K562 (cell line): Measurements from ENCODE around the gene ALX3. TPM values are rescaled to one million over a fixed set of nuclear protein-coding genes. Genes with fewer than 3 reads are reported as not detected.
"Not testable (repeated sequence)": the region's sequence is repeated elsewhere in the genome, so short reads cannot be mapped to it uniquely, and the experiment has no call there.

ENCODE experiments used
- ATAC-seq: fragments of 200-7000 bp; cut with Tn5 transposase; 3 replicates; pipeline ENCODE4 v1.9.1; 2020; ENCODE audit warnings: moderate library complexity
- BruUV-seq: library from RNA; stranded (reverse); fragments of 400-500 nt; replicated peaks from 2 replicates; lab custom pipeline; 2021; lab: Mats Ljungman, UMichigan
- CTCF ChIA-PET: fragments of 300-600 bp; formaldehyde crosslinking; extraction: SDS; loops from one replicate; lab custom pipeline; 2021; ENCODE audit warnings: low intra/inter-chr PET ratio; lab: Yijun Ruan, JAX
- POLR2A ChIA-PET: fragments of 300-600, 350-650 bp; sonication (Branson Sonifier 250); formaldehyde crosslinking; extraction: SDS; loops from one replicate; lab custom pipeline; 2021; ENCODE audit warnings: antibody characterized with exemption, inconsistent platforms; lab: Yijun Ruan, JAX
- DNase-seq, 4 experiments: peaks; one replicate each; pipeline versions ENCODE4 v3.0.0 to v3.0.0-alpha.2; 2011 to 2018; ENCODE audit warnings: low spot score in 3 of 4, mixed read lengths in 3 of 4; ENCODE audit errors: extremely low read depth in 1 of 4
- FAIRE-seq: peaks from 2 replicates; lab custom pipeline; 2011; peaks lifted over from hg19 to GRCh38; lab: Jason Lieb, UNC
- H2AFZ ChIP-seq: 2 replicates; pipeline ENCODE4 v1.6.0; 2011; ENCODE audit warnings: low read depth, low read length, control low read depth, inconsistent platforms
- H3K27ac ChIP-seq: fragments of 200-600 bp; 3 replicates; pipeline ENCODE4 v1.8.0; 2011; ENCODE audit warnings: low read depth, mild to moderate bottlenecking, control low read depth, inconsistent platforms, low read length, moderate library complexity, mixed read lengths; ENCODE audit errors: extremely low read depth
- H3K27me3 ChIP-seq, 2 experiments: fragments of 300-600 bp in 1 of 2; 2 replicates in 1 of 2; 3 replicates in 1 of 2; pipeline versions ENCODE4 v1.6.0 to v1.8.0; 2011; ENCODE audit warnings: inconsistent platforms in 2 of 2, low read length in 2 of 2, mild to moderate bottlenecking in 1 of 2, mixed read lengths in 1 of 2, moderate library complexity in 1 of 2; ENCODE audit not compliant: control insufficient read depth in 2 of 2, insufficient read depth in 2 of 2
- H3K36me3 ChIP-seq: fragments of 300-600 bp; 3 replicates; pipeline ENCODE4 v1.8.0; 2011; ENCODE audit warnings: mild to moderate bottlenecking, low read length, inconsistent platforms; ENCODE audit not compliant: control insufficient read depth, insufficient read depth
- H3K4me1 ChIP-seq, 2 experiments: fragments of 200-600 bp in 1 of 2; replicated peaks in 1 of 2; 2 replicates in 1 of 2; 3 replicates in 1 of 2; pipeline versions ENCODE4 v1.5.1 to v1.8.0; 2011; ENCODE audit warnings: inconsistent platforms in 2 of 2, low read length in 2 of 2, mild to moderate bottlenecking in 1 of 2, mixed read lengths in 1 of 2, moderate library complexity in 1 of 2; ENCODE audit not compliant: control insufficient read depth in 2 of 2, insufficient read depth in 2 of 2
- H3K4me2 ChIP-seq: 2 replicates; pipeline ENCODE4 v1.6.1; 2011; ENCODE audit warnings: low read length, control low read depth, inconsistent platforms, mixed read lengths; ENCODE audit not compliant: insufficient read depth
- H3K4me3 ChIP-seq: fragments of 200-600 bp; sonication (generic), shearing (Covaris generic); 2 replicates; pipeline ENCODE4 v1.5.1; 2016; ENCODE audit warnings: control low read depth, inconsistent platforms
- H3K79me2 ChIP-seq: fragments of 200-600 bp; 3 replicates; pipeline ENCODE4 v1.8.0; 2011; ENCODE audit warnings: low read length, inconsistent platforms; ENCODE audit not compliant: control insufficient read depth, insufficient read depth
- H3K9ac ChIP-seq, 2 experiments: 2 replicates each; pipeline versions ENCODE4 v1.6.0 to v1.6.1; 2011; ENCODE audit warnings: low read depth in 2 of 2, low read length in 2 of 2, control low read depth in 1 of 2, inconsistent platforms in 1 of 2, mild to moderate bottlenecking in 1 of 2, mixed read lengths in 1 of 2; ENCODE audit not compliant: insufficient read depth in 1 of 2
- H3K9me1 ChIP-seq: one replicate; pipeline ENCODE4 v1.6.0; 2011; ENCODE audit warnings: inconsistent platforms, mild to moderate bottlenecking, low read length, moderate library complexity; ENCODE audit not compliant: control insufficient read depth, insufficient read depth
- H3K9me3 ChIP-seq: replicated peaks from 2 replicates; pipeline ENCODE4 v1.5.1; 2011; ENCODE audit warnings: low read depth, low read length, inconsistent platforms; ENCODE audit not compliant: control insufficient read depth, insufficient read depth
- H4K20me1 ChIP-seq: replicated peaks from 2 replicates; pipeline ENCODE4 v1.6.1; 2011; ENCODE audit warnings: low read length, inconsistent platforms, mixed read lengths; ENCODE audit not compliant: control insufficient read depth, insufficient read depth
- FOXK2 ChIP-seq, 2 experiments: fragments of 450-650 bp; IDR thresholded peaks in 1 of 2; conservative IDR thresholded peaks in 1 of 2; 2 replicates each; pipeline ENCODE4 v1.6.1; 2016; ENCODE audit warnings: low read depth in 2 of 2, mild to moderate bottlenecking in 1 of 2
- whole genome bisulfite sequencing: fragments of 100-300 bp; shearing (Covaris generic); methylation state at CpG from one replicate; pipeline ENCODE4 v1.1.6; 2016; ENCODE audit warnings: low coverage, mixed read lengths; ENCODE audit not compliant: insufficient coverage; ENCODE audit errors: missing lambda C conversion rate; 5-methylcytosine and 5-hydroxymethylcytosine counted together
- in situ Hi-C: fragments of 300-500 bp; cut with MboI; formaldehyde crosslinking; loops from 4 replicates; pipeline ENCODE4 v1.15.0; 2018; ENCODE audit warnings: inconsistent platforms, mixed read lengths
- intact Hi-C: fragments of 100-400 bp; cut with micrococcal nuclease; formaldehyde crosslinking; loops from 2 replicates; pipeline ENCODE4 v1.14.2; 2022
- polyA plus RNA-seq, 8 experiments: library from polyadenylated mRNA; depleted of rRNA in 4 of 8; stranded (reverse) in 5 of 8; unstranded in 3 of 8; fragments of >200 nt; fragmentation: Nextera tagmentation in 2 of 8; fragmentation: Illumina TruSeq in 1 of 8; extraction: Ambion mirVana in 2 of 8; extraction: Trizol in 1 of 8; gene quantifications; 2 replicates each; pipeline versions ENCODE4 v1.2.1 to v1.2.3, GENCODE V29; 2011 to 2014; ENCODE audit warnings: inconsistent platforms in 1 of 8, missing spikeins in 1 of 8
- total RNA-seq, 7 experiments: library from RNA; depleted of rRNA in 6 of 7; stranded (reverse); fragments of >200 nt in 6 of 7; fragmentation: Illumina TruSeq in 2 of 7; extraction: Trizol in 2 of 7; gene quantifications; 2 replicates each; pipeline versions ENCODE4 v1.2.1 to v1.2.3, GENCODE V29; 2011 to 2021; ENCODE audit warnings: low replicate concordance in 1 of 7
- TF ChIP-seq, protein P1 (sequence below): fragments of 450-650 bp; formaldehyde crosslinking; IDR thresholded peaks from 2 replicates; pipeline ENCODE4 v1.4.0; 2020; ENCODE audit warnings: mild to moderate bottlenecking, moderate library complexity
- TF ChIP-seq, protein P2 (sequence below): fragments of 450-650 bp; IDR thresholded peaks from 2 replicates; pipeline ENCODE4 v1.6.1; 2018; ENCODE audit not compliant: partially characterized antibody

The ALX3 gene
- total and polyA plus RNA-seq, 9 of the 15 experiments (the other 6 are each of a cell fraction or from before 2014, with no cell fraction given) = not detected

DNA sequence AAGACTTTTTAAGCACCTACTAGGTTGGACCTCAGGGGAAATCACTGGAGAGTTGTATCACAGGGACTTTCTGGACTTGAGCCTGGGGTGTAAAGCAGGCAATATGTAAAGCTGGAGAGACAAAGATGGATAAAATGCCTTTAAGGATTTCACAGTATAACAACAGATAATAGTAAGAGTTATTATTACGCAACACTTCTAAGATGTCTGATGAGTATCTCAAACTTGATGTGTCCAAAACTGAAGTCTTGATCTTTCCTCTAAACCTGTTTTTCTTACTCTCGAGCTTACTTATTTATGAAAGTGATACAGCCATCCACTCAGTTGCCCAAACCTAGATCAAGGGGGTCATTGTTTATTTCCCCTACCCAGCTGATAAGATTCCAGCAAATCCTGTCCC is 38.1 kb downstream of the ALX3 start (continued):
- TF ChIP-seq, protein P1, sequence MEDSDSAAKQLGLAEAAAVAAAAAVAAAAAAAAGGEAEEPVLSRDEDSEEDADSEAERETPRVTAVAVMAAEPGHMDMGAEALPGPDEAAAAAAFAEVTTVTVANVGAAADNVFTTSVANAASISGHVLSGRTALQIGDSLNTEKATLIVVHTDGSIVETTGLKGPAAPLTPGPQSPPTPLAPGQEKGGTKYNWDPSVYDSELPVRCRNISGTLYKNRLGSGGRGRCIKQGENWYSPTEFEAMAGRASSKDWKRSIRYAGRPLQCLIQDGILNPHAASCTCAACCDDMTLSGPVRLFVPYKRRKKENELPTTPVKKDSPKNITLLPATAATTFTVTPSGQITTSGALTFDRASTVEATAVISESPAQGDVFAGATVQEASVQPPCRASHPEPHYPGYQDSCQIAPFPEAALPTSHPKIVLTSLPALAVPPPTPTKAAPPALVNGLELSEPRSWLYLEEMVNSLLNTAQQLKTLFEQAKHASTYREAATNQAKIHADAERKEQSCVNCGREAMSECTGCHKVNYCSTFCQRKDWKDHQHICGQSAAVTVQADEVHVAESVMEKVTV (CRISPR knock-in tag) = no peak

- intact Hi-C loops = loop anchor here (5.0 kb wide), 1 partner anchor 307 kb away; the partner anchor contains the start of gene RBM15
Observed at GRCh38 chr1:110030687-110031086, 39.8 kb downstream of the ALX3 start.

More at GRCh38 chr1:110030687-110031086, 39.8 kb downstream of the ALX3 start:
- TF ChIP-seq, protein P2, sequence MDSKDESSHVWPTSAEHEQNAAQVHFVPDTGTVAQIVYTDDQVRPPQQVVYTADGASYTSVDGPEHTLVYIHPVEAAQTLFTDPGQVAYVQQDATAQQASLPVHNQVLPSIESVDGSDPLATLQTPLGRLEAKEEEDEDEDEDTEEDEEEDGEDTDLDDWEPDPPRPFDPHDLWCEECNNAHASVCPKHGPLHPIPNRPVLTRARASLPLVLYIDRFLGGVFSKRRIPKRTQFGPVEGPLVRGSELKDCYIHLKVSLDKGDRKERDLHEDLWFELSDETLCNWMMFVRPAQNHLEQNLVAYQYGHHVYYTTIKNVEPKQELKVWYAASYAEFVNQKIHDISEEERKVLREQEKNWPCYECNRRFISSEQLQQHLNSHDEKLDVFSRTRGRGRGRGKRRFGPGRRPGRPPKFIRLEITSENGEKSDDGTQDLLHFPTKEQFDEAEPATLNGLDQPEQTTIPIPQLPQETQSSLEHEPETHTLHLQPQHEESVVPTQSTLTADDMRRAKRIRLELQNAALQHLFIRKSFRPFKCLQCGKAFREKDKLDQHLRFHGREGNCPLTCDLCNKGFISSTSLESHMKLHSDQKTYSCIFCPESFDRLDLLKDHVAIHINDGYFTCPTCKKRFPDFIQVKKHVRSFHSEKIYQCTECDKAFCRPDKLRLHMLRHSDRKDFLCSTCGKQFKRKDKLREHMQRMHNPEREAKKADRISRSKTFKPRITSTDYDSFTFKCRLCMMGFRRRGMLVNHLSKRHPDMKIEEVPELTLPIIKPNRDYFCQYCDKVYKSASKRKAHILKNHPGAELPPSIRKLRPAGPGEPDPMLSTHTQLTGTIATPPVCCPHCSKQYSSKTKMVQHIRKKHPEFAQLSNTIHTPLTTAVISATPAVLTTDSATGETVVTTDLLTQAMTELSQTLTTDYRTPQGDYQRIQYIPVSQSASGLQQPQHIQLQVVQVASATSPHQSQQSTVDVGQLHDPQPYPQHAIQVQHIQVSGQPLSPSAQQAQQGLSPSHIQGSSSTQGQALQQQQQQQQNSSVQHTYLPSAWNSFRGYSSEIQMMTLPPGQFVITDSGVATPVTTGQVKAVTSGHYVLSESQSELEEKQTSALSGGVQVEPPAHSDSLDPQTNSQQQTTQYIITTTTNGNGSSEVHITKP = peak; percentile 95
- TF ChIP-seq FOXK2 (conservative IDR thresholded peaks at IDR 0.05 in 1 of 2, IDR thresholded peaks at IDR 0.05 in 1 of 2; ENCODE audit: low read depth in 2 of 2) = 0 out of 4 replicates have a peak, but pooled peaks of 1 of the 2 experiments have one; percentile 19
- TF ChIP-seq, all 486 proteins: peak for 2; not testable (repeated sequence) for 484
- peak overlapping the region; percentile 37 for H3K27ac ChIP-seq
- in situ Hi-C loops, H3K9me1 ChIP-seq, H4K20me1 ChIP-seq, ATAC-seq, H3K9me3 ChIP-seq, H3K36me3 ChIP-seq, FAIRE-seq, BruUV-seq, H3K27me3 ChIP-seq: not testable (repeated sequence)
- H3K9ac ChIP-seq = peak overlapping the region; percentile 40 to 48; a peak in 3 of 4 replicates
- peak overlapping the region; percentile 90 for H2AFZ ChIP-seq
- peaks cover 16 to 37% of the 10 kb centered on the region in 2 experiments for H3K4me1 ChIP-seq
- POLR2A ChIA-PET = interaction anchor here (1.1 to 14.6 kb wide), 5 partner anchors 11 to 308 kb away, joined by 3 to 200 read pairs (median 4); partner anchors contain the start of gene AHCYL1
- peak in 1 of 4 experiments; percentile 16 for DNase-seq
- peak overlapping the region; percentile 66 for H3K4me2 ChIP-seq
- peaks cover 13% of the 10 kb centered on the region for H3K79me2 ChIP-seq
- WGBS = 23% methylated on average over 4 of the region's 4 CpGs
- CTCF ChIA-PET = interaction anchor here (0.9 to 1.1 kb wide), 2 partner anchors 9 to 30 kb away, joined by 3 to 5 read pairs; no protein-coding TSS in a partner anchor
- peak overlapping the region; percentile 11 for H3K4me3 ChIP-seq
